ENCODE data around the gene MALL. TPM values are rescaled to one million over a fixed set of nuclear protein-coding genes. Genes with fewer than 3 reads are reported as not detected.
"Not testable (repeated sequence)": the region's sequence is repeated elsewhere in the genome, so short reads cannot be mapped to it uniquely, and the experiment has no call there.

MALL gene
- total and polyA plus RNA-seq, 2 donors: 1.2 to 7.7 TPM

- not testable (repeated sequence) for H3K36me3 ChIP-seq (ENCODE audit: control insufficient read depth in 2 of 2, insufficient read depth in 2 of 2, low read length in 1 of 2); H3K27ac ChIP-seq (ENCODE audit: low read depth in 1 of 2, low read length in 1 of 2); H3K9me3 ChIP-seq (ENCODE audit: control insufficient read depth in 2 of 2, insufficient read depth in 1 of 2, low read length in 1 of 2); H3K4me3 ChIP-seq (ENCODE audit: low read length in 2 of 2); DNase-seq (ENCODE audit: low read depth in 6 of 9, low spot score in 9 of 9); H3K27me3 ChIP-seq (ENCODE audit: control insufficient read depth in 2 of 2, insufficient read depth in 1 of 2, low read length in 1 of 2); H3K4me1 ChIP-seq (ENCODE audit: control insufficient read depth in 2 of 2, insufficient read depth in 2 of 2, low read length in 2 of 2)
- 93% methylated on average over 9 of the region's 16 CpGs for WGBS
Observed at GRCh38 chr2:110048255-110049197, 67.1 kb downstream of the MALL start.

DNA sequence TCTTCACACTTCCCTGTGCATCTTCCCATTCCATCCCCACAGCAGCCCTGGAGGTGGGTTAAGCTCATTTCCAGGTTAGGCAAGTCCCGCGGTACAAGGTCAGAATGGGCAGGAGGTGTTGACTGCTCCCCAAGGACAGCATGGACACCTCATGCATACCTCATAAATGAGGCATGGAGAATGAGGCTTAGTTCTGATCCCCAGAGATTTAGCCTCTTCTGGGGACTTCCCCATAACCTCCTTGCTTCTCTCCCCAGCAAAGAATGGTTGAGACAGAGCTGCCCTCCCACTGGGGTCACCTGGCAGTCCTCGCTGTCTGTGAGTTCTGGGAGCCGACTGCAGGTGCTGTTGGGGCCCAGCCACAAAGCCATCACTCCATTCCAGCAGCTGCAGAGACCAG, 68.4 kb downstream of the MALL start:
- not testable (repeated sequence) for DNase-seq (ENCODE audit: low read depth in 6 of 9, low spot score in 9 of 9); H3K9me3 ChIP-seq (ENCODE audit: control insufficient read depth in 2 of 2, insufficient read depth in 1 of 2, low read length in 1 of 2); H3K27me3 ChIP-seq (ENCODE audit: control insufficient read depth in 2 of 2, insufficient read depth in 1 of 2, low read length in 1 of 2); H3K4me1 ChIP-seq (ENCODE audit: control insufficient read depth in 2 of 2, insufficient read depth in 2 of 2, low read length in 2 of 2); H3K36me3 ChIP-seq (ENCODE audit: control insufficient read depth in 2 of 2, insufficient read depth in 2 of 2, low read length in 1 of 2); H3K4me3 ChIP-seq (ENCODE audit: low read length in 2 of 2); H3K27ac ChIP-seq (ENCODE audit: low read depth in 1 of 2, low read length in 1 of 2)
- no CpG with 5 or more reads among the region's 4 CpGs for WGBS

GRCh38 chr2:110041941-110042660, 73.5 kb downstream of the MALL start:
- 100% methylated on average over 1 of the region's 10 CpGs for WGBS
- not testable (repeated sequence) for H3K4me3 ChIP-seq (ENCODE audit: low read length in 2 of 2); DNase-seq (ENCODE audit: low read depth in 6 of 9, low spot score in 9 of 9); H3K4me1 ChIP-seq (ENCODE audit: control insufficient read depth in 2 of 2, insufficient read depth in 2 of 2, low read length in 2 of 2); H3K9me3 ChIP-seq (ENCODE audit: control insufficient read depth in 2 of 2, insufficient read depth in 1 of 2, low read length in 1 of 2); H3K27ac ChIP-seq (ENCODE audit: low read depth in 1 of 2, low read length in 1 of 2); H3K27me3 ChIP-seq (ENCODE audit: control insufficient read depth in 2 of 2, insufficient read depth in 1 of 2, low read length in 1 of 2); H3K36me3 ChIP-seq (ENCODE audit: control insufficient read depth in 2 of 2, insufficient read depth in 2 of 2, low read length in 1 of 2)

GRCh38 chr2:110037336-110037735, 78.3 kb downstream of the MALL start:
- not testable (repeated sequence) for H3K36me3 ChIP-seq (ENCODE audit: control insufficient read depth in 2 of 2, insufficient read depth in 2 of 2, low read length in 1 of 2); H3K4me1 ChIP-seq (ENCODE audit: control insufficient read depth in 2 of 2, insufficient read depth in 2 of 2, low read length in 2 of 2); H3K27ac ChIP-seq (ENCODE audit: low read depth in 1 of 2, low read length in 1 of 2); DNase-seq (ENCODE audit: low read depth in 6 of 9, low spot score in 9 of 9); H3K9me3 ChIP-seq (ENCODE audit: control insufficient read depth in 2 of 2, insufficient read depth in 1 of 2, low read length in 1 of 2); H3K4me3 ChIP-seq (ENCODE audit: low read length in 2 of 2); H3K27me3 ChIP-seq (ENCODE audit: control insufficient read depth in 2 of 2, insufficient read depth in 1 of 2, low read length in 1 of 2)
- WGBS: 95% methylated on average over 6 of the region's 9 CpGs

DNA sequence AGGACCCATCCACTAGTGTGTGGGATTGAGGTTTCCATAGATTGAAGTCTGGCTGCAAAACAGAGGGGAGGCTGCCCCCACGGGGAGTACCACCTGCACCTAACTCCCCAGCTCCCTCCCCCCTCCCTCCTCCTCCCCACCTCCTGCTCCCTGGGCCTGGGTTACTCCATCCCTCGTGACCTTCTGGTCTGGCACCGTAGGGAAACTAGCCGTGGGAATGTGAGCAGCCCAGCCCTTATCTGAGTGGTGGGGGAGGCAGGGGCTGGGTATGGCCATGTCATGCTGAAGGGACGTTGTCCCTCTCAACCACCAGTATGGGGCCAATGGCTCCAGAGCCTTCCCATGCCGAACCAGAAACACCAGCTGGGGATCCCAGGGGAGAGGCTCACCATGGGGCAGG, 80.2 kb downstream of the MALL start:
- not testable (repeated sequence) for H3K4me1 ChIP-seq (ENCODE audit: control insufficient read depth in 2 of 2, insufficient read depth in 2 of 2, low read length in 2 of 2); H3K36me3 ChIP-seq (ENCODE audit: control insufficient read depth in 2 of 2, insufficient read depth in 2 of 2, low read length in 1 of 2); H3K9me3 ChIP-seq (ENCODE audit: control insufficient read depth in 2 of 2, insufficient read depth in 1 of 2, low read length in 1 of 2); H3K4me3 ChIP-seq (ENCODE audit: low read length in 2 of 2); DNase-seq (ENCODE audit: low read depth in 6 of 9, low spot score in 9 of 9); H3K27me3 ChIP-seq (ENCODE audit: control insufficient read depth in 2 of 2, insufficient read depth in 1 of 2, low read length in 1 of 2); H3K27ac ChIP-seq (ENCODE audit: low read depth in 1 of 2, low read length in 1 of 2)
- no CpG with 5 or more reads among the region's 6 CpGs for WGBS

GRCh38 chr2:110034935-110035334, 80.7 kb downstream of the MALL start:
- DNase-seq (ENCODE audit: low read depth in 6 of 9, low spot score in 9 of 9): not testable (repeated sequence)

More at GRCh38 chr2:110034935-110035334, 80.7 kb downstream of the MALL start:
- H3K27ac ChIP-seq (ENCODE audit: low read depth in 1 of 2, low read length in 1 of 2); H3K4me3 ChIP-seq (ENCODE audit: low read length in 2 of 2); H3K9me3 ChIP-seq (ENCODE audit: control insufficient read depth in 2 of 2, insufficient read depth in 1 of 2, low read length in 1 of 2); H3K36me3 ChIP-seq (ENCODE audit: control insufficient read depth in 2 of 2, insufficient read depth in 2 of 2, low read length in 1 of 2); H3K27me3 ChIP-seq (ENCODE audit: control insufficient read depth in 2 of 2, insufficient read depth in 1 of 2, low read length in 1 of 2); H3K4me1 ChIP-seq (ENCODE audit: control insufficient read depth in 2 of 2, insufficient read depth in 2 of 2, low read length in 2 of 2): not testable (repeated sequence)
- 95% methylated on average over 9 of the region's 10 CpGs for WGBS

Other genes starting within 250 kb of the MALL start
- 0.94 TPM for gene LIMS3, start 217.1 kb downstream of the MALL start, total RNA-seq
- 0.59 TPM for gene LIMS3, start 217.1 kb downstream of the MALL start, polyA plus RNA-seq
- gene NPHP1, start 89.2 kb upstream of the MALL start, total RNA-seq: 1.7 TPM
- 5.2 TPM for gene NPHP1, start 89.2 kb upstream of the MALL start, polyA plus RNA-seq
- gene MTLN, start 96.7 kb upstream of the MALL start, total RNA-seq: 51.2 TPM
- 140 TPM for gene MTLN, start 96.7 kb upstream of the MALL start, polyA plus RNA-seq

Measured in thymus (tissue), 11 donors.